GM23248 (cell line): ENCODE measurements around the gene STAM2. TPM values are rescaled to one million over a fixed set of nuclear protein-coding genes. Genes with fewer than 3 reads are reported as not detected.

ENCODE experiments used
- DNase-seq: peaks from one replicate; pipeline ENCODE4 v3.0.0-alpha.2; 2015
- H2AFZ ChIP-seq: fragments of 200-600 bp; sonication (generic); 2 replicates; pipeline ENCODE4 v1.6.1; 2016; ENCODE audit warnings: antibody characterized with exemption
- H3F3A ChIP-seq: fragments of 200-600 bp; sonication (generic); 2 replicates; pipeline ENCODE4 v1.6.1; 2016; ENCODE audit warnings: mild to moderate bottlenecking, antibody characterized with exemption, mixed run types; ENCODE audit not compliant: insufficient read depth
- H3K27ac ChIP-seq: fragments of 200-600 bp; sonication (generic); 2 replicates; pipeline ENCODE4 v1.5.1; 2016; ENCODE audit warnings: mild to moderate bottlenecking
- H3K27me3 ChIP-seq: fragments of 200-600 bp; sonication (generic); replicated peaks from 2 replicates; pipeline ENCODE4 v1.6.1; 2016; ENCODE audit warnings: mild to moderate bottlenecking; ENCODE audit not compliant: insufficient read depth
- H3K36me3 ChIP-seq: fragments of 200-600 bp; sonication (generic); 2 replicates; pipeline ENCODE4 v1.6.1; 2016; ENCODE audit warnings: low read depth, mild to moderate bottlenecking
- H3K4me1 ChIP-seq: fragments of 200-600 bp; sonication (generic); 2 replicates; pipeline ENCODE4 v1.6.1; 2016; ENCODE audit warnings: mild to moderate bottlenecking; ENCODE audit not compliant: insufficient read depth
- H3K4me2 ChIP-seq: fragments of 200-600 bp; sonication (generic); one replicate; pipeline ENCODE4 v1.6.1; 2016; ENCODE audit warnings: mild to moderate bottlenecking; ENCODE audit not compliant: unreplicated experiment
- H3K4me3 ChIP-seq: fragments of 200-600 bp; sonication (generic); 2 replicates; pipeline ENCODE4 v1.5.1; 2016; ENCODE audit warnings: mild to moderate bottlenecking
- H3K79me2 ChIP-seq: fragments of 200-600 bp; sonication (generic); 2 replicates; pipeline ENCODE4 v1.6.1; 2016; ENCODE audit warnings: mild to moderate bottlenecking; ENCODE audit not compliant: insufficient read depth
- H3K9ac ChIP-seq: fragments of 200-600 bp; sonication (generic); 2 replicates; pipeline ENCODE4 v1.6.1; 2016; ENCODE audit warnings: mild to moderate bottlenecking
- H3K9me2 ChIP-seq: fragments of 200-600 bp; sonication (generic); 2 replicates; pipeline ENCODE4 v1.6.1; 2016; ENCODE audit warnings: mixed run types, mild to moderate bottlenecking, moderate library complexity; ENCODE audit not compliant: insufficient read depth
- H3K9me3 ChIP-seq: fragments of 200-600 bp; sonication (generic); one replicate; pipeline ENCODE4 v1.6.1; 2017; ENCODE audit warnings: low read depth
- H4K20me1 ChIP-seq: fragments of 200-600 bp; sonication (generic); 2 replicates; pipeline ENCODE4 v1.6.0; 2016; ENCODE audit not compliant: insufficient read depth
- EZH2 ChIP-seq: fragments of 200-600 bp; sonication (generic); IDR thresholded peaks from 2 replicates; pipeline ENCODE4 v1.6.1; 2018; ENCODE audit warnings: antibody characterized with exemption, mild to moderate bottlenecking; ENCODE audit not compliant: insufficient read depth, poor library complexity, severe bottlenecking
- EZH2phosphoT487 ChIP-seq: fragments of 200-600 bp; sonication (generic); IDR thresholded peaks from 2 replicates; pipeline ENCODE4 v1.6.1; 2018; ENCODE audit warnings: antibody characterized with exemption, moderate library complexity, mild to moderate bottlenecking, low read depth; ENCODE audit not compliant: insufficient read depth
- WGBS, 2 experiments: methylation state at CpG; one replicate each; pipeline ENCODE4 v1.1.6; 2015 to 2017; ENCODE audit warnings: low lambda C conversion rate in 2 of 2, low coverage in 1 of 2; ENCODE audit errors: missing lambda C conversion rate in 2 of 2; 5-methylcytosine and 5-hydroxymethylcytosine counted together
- in situ Hi-C: fragments of 300-500 bp; cut with MboI; formaldehyde crosslinking; loops from 2 replicates; pipeline ENCODE4 v1.15.0; 2020
- polyA plus RNA-seq: library from polyadenylated mRNA; unstranded; fragments of >200 nt; fragmentation: Nextera tagmentation; extraction: Ambion mirVana; gene quantifications from 2 replicates; pipeline ENCODE4 v1.2.1, GENCODE V29; 2016
- total RNA-seq: library from RNA; depleted of rRNA; stranded (reverse); fragments of >200 nt; shearing (Covaris generic); gene quantifications from 2 replicates; pipeline ENCODE4 v1.2.3, GENCODE V29; 2014

The STAM2 gene
- total and polyA plus RNA-seq, 2 experiments from 2014 or later: 14.9 to 29.6 TPM

GRCh38 chr2:152098496-152099366 is 76.8 kb downstream of the STAM2 start, which contains the start of gene CACNB4:
Gene CACNB4 (minus strand): TSS chr2:152099044.
- H3K4me2 ChIP-seq: peak within 1 kb of the TSS; percentile 96

DNA sequence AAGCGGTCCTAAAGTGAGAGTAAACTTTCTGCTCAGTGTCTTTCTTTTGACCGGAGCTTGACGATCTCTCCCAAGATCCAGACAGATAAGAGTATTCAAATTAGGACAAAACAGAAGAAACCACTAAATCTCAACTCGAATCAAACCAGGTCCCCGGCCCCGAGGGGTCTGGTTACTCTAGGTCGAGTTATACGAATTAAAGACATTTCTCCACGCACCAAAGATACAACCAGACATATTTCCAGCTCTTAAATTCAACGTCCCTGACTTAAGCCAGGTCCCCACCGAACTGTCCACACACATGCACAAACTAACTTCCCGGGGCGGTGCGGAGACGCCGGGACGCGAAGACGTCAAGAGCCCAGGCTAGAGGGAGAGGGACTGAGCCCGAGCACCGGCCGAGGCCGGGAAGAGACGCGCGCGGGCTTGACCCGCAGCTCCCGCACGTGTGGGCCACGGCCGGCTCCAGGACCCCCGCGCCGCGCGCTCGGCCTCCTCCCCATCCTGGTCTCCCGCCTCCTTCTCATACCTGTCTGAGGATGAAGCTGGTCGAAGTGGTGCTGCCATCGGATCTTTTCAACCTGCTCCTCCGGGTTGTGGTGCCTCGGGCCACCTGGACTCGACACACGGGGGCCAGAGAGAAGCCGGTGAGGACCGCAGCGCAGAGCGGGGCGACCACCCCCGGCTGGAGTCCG is 77.6 kb downstream of the STAM2 start:
- Histone ChIP-seq H3K4me1 (peaks cover 7% of the 10 kb centered on the region; the same call in 1 of the 2 replicates), H3K9ac (no peak overlapping the region), H3K79me2 (no peaks in the 10 kb centered on the region), H3K4me3 (peak overlapping the region; percentile 70), H2AFZ (peak overlapping the region; percentile 33), H3K27me3 (peaks cover 80% of the 10 kb centered on the region), H3K9me3 (no peaks in the 10 kb centered on the region), H3K27ac (no peak overlapping the region), H3K9me2 (no peaks in the 10 kb centered on the region), H3K36me3 (no peaks in the 10 kb centered on the region), H3F3A (0 out of 2 replicates have a peak, but pooled peaks cover 7% of the 10 kb centered on the region), H4K20me1 (no peaks in the 10 kb centered on the region), H3K4me2 (peak overlapping the region; percentile 96)
- no peak for TF ChIP-seq EZH2phosphoT487
- no peak for TF ChIP-seq EZH2
- WGBS, 2 experiments: 2% methylated on average over 43 to 45 of the region's 52 CpGs
- peak; percentile 55 for DNase-seq
- in situ Hi-C loops: no loop called here

More at GRCh38 chr2:152098496-152099366, 76.8 kb downstream of the STAM2 start, which contains the start of gene CACNB4:
- Histone ChIP-seq H3K79me2 (no peaks in the 10 kb centered on the region), H3K27ac (no peak within 1 kb of the TSS), H3K4me1 (peaks cover 7% of the 10 kb centered on the region; the same call in 1 of the 2 replicates), H3K9me3 (no peaks in the 10 kb centered on the region), H3F3A (0 out of 2 replicates have a peak, but pooled peaks cover 7% of the 10 kb centered on the region), H3K36me3 (no peaks in the 10 kb centered on the region), H2AFZ (peak within 1 kb of the TSS; percentile 66), H3K27me3 (peaks cover 76% of the 10 kb centered on the region), H4K20me1 (no peaks in the 10 kb centered on the region), H3K4me3 (peak within 1 kb of the TSS; percentile 70), H3K9me2 (no peaks in the 10 kb centered on the region), H3K9ac (no peak within 1 kb of the TSS)
- TF ChIP-seq EZH2 (no peak), EZH2phosphoT487 (peak; percentile 65; the same call in 1 of the 2 replicates)
- in situ Hi-C loops: no loop called here
- DNase-seq: no peak
- 1 to 2% methylated on average over 36 to 70 of the region's 73 CpGs for WGBS, 2 experiments

DNA sequence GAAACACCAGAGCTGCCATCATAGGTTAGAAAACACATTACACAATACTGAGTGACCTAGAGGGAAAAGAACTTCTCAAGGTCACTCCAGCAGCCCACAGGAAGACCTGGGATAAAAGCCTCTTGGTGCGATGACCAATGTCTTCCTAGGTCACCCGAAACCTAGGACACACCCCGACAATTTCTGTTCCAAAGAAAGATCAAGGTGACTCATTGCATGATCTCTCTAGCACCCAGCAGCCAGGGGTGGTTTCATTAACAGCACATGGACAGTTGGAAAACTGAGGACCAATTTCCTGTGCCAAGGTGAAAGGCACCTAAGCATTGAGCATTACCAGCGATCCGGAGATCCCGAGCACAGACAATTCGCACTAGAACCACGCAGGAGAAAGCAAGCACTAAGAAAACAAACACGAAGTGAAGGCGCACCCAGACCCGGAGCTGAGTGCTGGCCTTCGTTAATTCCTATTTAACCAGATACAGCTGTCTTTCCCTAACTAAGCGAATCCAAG is 78.2 kb downstream of the STAM2 start:
- peaks cover 80% of the 10 kb centered on the region for H3K27me3 ChIP-seq
- H2AFZ ChIP-seq: peak overlapping the region; percentile 33
- in situ Hi-C loops: no loop called here
- H3F3A ChIP-seq: 0 out of 2 replicates have a peak, but pooled peaks cover 7% of the 10 kb centered on the region
- H3K4me3 ChIP-seq: peak overlapping the region; percentile 70
- H3K9ac ChIP-seq: no peak overlapping the region
- H3K4me1 ChIP-seq: peaks cover 7% of the 10 kb centered on the region; the same call in 1 of the 2 replicates
- H3K36me3 ChIP-seq: no peaks in the 10 kb centered on the region
- 1 to 3% methylated on average over 13 of the region's 13 CpGs for WGBS, 2 experiments
- H4K20me1 ChIP-seq: no peaks in the 10 kb centered on the region
- peak overlapping the region; percentile 96 for H3K4me2 ChIP-seq
- H3K27ac ChIP-seq: no peak overlapping the region
- no peaks in the 10 kb centered on the region for H3K79me2 ChIP-seq
- H3K9me2 ChIP-seq: no peaks in the 10 kb centered on the region
- peak; percentile 57 for DNase-seq
- TF ChIP-seq EZH2phosphoT487 (0 out of 2 replicates have a peak, but pooled peaks have one; percentile 15), EZH2 (no peak)
- no peaks in the 10 kb centered on the region for H3K9me3 ChIP-seq

GRCh38 chr2:152095146-152095545 is 80.4 kb downstream of the STAM2 start:
- Histone ChIP-seq H3K27ac (no peak overlapping the region), H3K4me2 (no peak overlapping the region), H3K36me3 (no peaks in the 10 kb centered on the region), H2AFZ (no peak overlapping the region), H3K4me3 (no peak overlapping the region), H3F3A (0 out of 2 replicates have a peak, but pooled peaks cover 7% of the 10 kb centered on the region), H3K9ac (no peak overlapping the region), H3K9me3 (no peaks in the 10 kb centered on the region), H3K9me2 (no peaks in the 10 kb centered on the region), H3K27me3 (peaks cover 62% of the 10 kb centered on the region), H3K79me2 (no peaks in the 10 kb centered on the region), H3K4me1 (peaks cover 7% of the 10 kb centered on the region; the same call in 1 of the 2 replicates), H4K20me1 (no peaks in the 10 kb centered on the region)
- no peak for DNase-seq
- WGBS, 2 experiments: 73 to 76% methylated on average over 1 of the region's 1 CpG
- no peak for TF ChIP-seq EZH2
- TF ChIP-seq EZH2phosphoT487: no peak
- in situ Hi-C loops: no loop called here
